ENCODE measurements around the gene SLC35A4. TPM values are rescaled to one million over a fixed set of nuclear protein-coding genes. Genes with fewer than 3 reads are reported as not detected.

The SLC35A4 gene
- total and polyA plus RNA-seq, 4 donors: 17.5 to 37.0 (median 26.6) TPM

GRCh38 chr5:140549237-140550144 lies 15.1 kb upstream of the SLC35A4 start:
- TF ChIP-seq SP1 (IDR thresholded peaks at IDR 0.05): no peak
- peak; percentile 42 for TF ChIP-seq NR2F2 (IDR thresholded peaks at IDR 0.05)
- TF ChIP-seq EGR1 (IDR thresholded peaks at IDR 0.05; ENCODE audit: low read depth in 2 of 2): no peak
- H3K9me3 ChIP-seq (ENCODE audit: control insufficient read depth in 4 of 4, low read length in 3 of 4): no peaks in the 10 kb centered on the region
- no peaks in the 10 kb centered on the region for H3K27me3 ChIP-seq (ENCODE audit: control insufficient read depth in 4 of 4, insufficient read depth in 4 of 4, low read length in 3 of 4)
- WGBS: 67% methylated on average over 3 of the region's 3 CpGs
- H3K9ac ChIP-seq (ENCODE audit: low read depth in 1 of 2, low read length in 2 of 2): no peak overlapping the region
- peaks cover 0 to 20% (median 17%) of the 10 kb centered on the region in 4 donors for H3K36me3 ChIP-seq (ENCODE audit: control insufficient read depth in 4 of 4, insufficient read depth in 3 of 4, low read depth in 1 of 4, low read length in 3 of 4)
- no peak overlapping the region for H3K4me3 ChIP-seq (ENCODE audit: low read depth in 1 of 3, low read length in 3 of 3)
- peak overlapping the region; percentile 91 to 99 for H3K27ac ChIP-seq (ENCODE audit: low read depth in 1 of 2, low read length in 2 of 2)
- H3K4me1 ChIP-seq (ENCODE audit: control insufficient read depth in 4 of 4, insufficient read depth in 4 of 4, low read length in 3 of 4): peaks cover 8 to 42% (median 34%) of the 10 kb centered on the region in 4 donors
- DNase-seq (ENCODE audit: low spot score): no peak

GRCh38 chr5:140550147-140551079 lies 14.2 kb upstream of the SLC35A4 start:
- no peak for TF ChIP-seq ATF3 (IDR thresholded peaks at IDR 0.05)
- no peak for TF ChIP-seq REST (IDR thresholded peaks at IDR 0.05)
- no peak for TF ChIP-seq HNF4G (IDR thresholded peaks at IDR 0.05)
- no peak for TF ChIP-seq SP1 (IDR thresholded peaks at IDR 0.05)
- TF ChIP-seq NR2F2 (IDR thresholded peaks at IDR 0.05): no peak
- TF ChIP-seq YY1 (IDR thresholded peaks at IDR 0.05): no peak
- no peak for TF ChIP-seq JUND (IDR thresholded peaks at IDR 0.05)
- no peak for TF ChIP-seq RAD21 (IDR thresholded peaks at IDR 0.05)
- TF ChIP-seq FOXA2 (IDR thresholded peaks at IDR 0.05): no peak
- no peak for TF ChIP-seq GABPA (IDR thresholded peaks at IDR 0.05 in 1 of 2, conservative IDR thresholded peaks at IDR 0.05 in 1 of 2)
- no peak for TF ChIP-seq RXRA (IDR thresholded peaks at IDR 0.05)
- TF ChIP-seq, protein P1, sequence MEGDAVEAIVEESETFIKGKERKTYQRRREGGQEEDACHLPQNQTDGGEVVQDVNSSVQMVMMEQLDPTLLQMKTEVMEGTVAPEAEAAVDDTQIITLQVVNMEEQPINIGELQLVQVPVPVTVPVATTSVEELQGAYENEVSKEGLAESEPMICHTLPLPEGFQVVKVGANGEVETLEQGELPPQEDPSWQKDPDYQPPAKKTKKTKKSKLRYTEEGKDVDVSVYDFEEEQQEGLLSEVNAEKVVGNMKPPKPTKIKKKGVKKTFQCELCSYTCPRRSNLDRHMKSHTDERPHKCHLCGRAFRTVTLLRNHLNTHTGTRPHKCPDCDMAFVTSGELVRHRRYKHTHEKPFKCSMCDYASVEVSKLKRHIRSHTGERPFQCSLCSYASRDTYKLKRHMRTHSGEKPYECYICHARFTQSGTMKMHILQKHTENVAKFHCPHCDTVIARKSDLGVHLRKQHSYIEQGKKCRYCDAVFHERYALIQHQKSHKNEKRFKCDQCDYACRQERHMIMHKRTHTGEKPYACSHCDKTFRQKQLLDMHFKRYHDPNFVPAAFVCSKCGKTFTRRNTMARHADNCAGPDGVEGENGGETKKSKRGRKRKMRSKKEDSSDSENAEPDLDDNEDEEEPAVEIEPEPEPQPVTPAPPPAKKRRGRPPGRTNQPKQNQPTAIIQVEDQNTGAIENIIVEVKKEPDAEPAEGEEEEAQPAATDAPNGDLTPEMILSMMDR (IDR thresholded peaks at IDR 0.05; ENCODE audit: low read depth, low read length, missing input control): no peak
- TF ChIP-seq EGR1 (IDR thresholded peaks at IDR 0.05; ENCODE audit: low read depth in 2 of 2): no peak
- TF ChIP-seq FOXA1 (IDR thresholded peaks at IDR 0.05): no peak

More at GRCh38 chr5:140550147-140551079, 14.2 kb upstream of the SLC35A4 start:
- DNase-seq (ENCODE audit: low spot score): no peak
- Histone ChIP-seq H3K27ac (ENCODE audit: low read depth in 1 of 2, low read length in 2 of 2) (peak overlapping the region in 1 of 2 donors; percentile 91), H3K27me3 (ENCODE audit: control insufficient read depth in 4 of 4, insufficient read depth in 4 of 4, low read length in 3 of 4) (no peaks in the 10 kb centered on the region), H3K9ac (ENCODE audit: low read depth in 1 of 2, low read length in 2 of 2) (no peak overlapping the region), H3K9me3 (ENCODE audit: control insufficient read depth in 4 of 4, low read length in 3 of 4) (no peaks in the 10 kb centered on the region), H3K36me3 (ENCODE audit: control insufficient read depth in 4 of 4, insufficient read depth in 3 of 4, low read depth in 1 of 4, low read length in 3 of 4) (peaks cover 0 to 18% (median 15%) of the 10 kb centered on the region in 4 donors), H3K4me3 (ENCODE audit: low read depth in 1 of 3, low read length in 3 of 3) (no peak overlapping the region), H3K4me1 (ENCODE audit: control insufficient read depth in 4 of 4, insufficient read depth in 4 of 4, low read length in 3 of 4) (peaks cover 8 to 45% (median 33%) of the 10 kb centered on the region in 4 donors)
- 94% methylated on average over 11 of the region's 11 CpGs for WGBS
